Smooth muscle cell of the brain vasculature (primary cell): ENCODE data around the gene KIF5C.
A peak's percentile ranks its signal among the peaks of the same experiment; 100 is the strongest.

Experiments
- DNase-seq: peaks from one replicate; pipeline ENCODE4 v3.0.0-alpha.2; 2012; ENCODE audit warnings: low read depth, low spot score

KIF5C gene

DNA sequence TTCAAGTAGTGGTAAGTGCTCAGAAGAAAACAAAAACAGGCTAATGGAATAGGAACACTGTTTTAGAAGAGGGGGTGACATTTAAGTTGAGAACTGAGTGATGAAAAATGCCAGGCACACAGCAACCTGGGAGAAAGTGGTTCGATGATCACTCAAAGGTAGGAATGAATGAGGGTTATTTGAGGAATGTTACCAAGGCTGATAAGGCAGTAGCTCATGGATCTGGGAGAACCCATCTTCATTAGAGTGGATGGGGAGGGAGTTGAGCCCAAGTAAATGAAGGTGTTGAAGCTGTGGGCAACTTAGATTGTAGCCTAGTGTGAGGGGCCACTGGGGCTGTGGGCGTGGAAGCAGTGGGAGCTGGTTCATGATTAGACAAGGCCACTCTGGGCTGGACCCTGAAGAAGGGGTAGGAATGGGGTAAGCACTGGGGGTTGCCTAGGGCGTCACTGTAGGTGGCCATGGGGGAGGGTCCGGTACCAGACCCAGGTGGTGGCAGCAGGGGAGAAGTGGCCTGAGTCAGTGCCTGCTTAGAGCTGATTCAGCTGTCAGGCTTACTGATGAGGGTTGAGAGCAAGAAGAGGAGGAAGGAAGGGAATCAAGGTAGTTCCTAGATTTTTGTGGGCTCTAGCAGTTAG is 141.0 kb downstream of the KIF5C start:
- DNase-seq, result no peak

DNA sequence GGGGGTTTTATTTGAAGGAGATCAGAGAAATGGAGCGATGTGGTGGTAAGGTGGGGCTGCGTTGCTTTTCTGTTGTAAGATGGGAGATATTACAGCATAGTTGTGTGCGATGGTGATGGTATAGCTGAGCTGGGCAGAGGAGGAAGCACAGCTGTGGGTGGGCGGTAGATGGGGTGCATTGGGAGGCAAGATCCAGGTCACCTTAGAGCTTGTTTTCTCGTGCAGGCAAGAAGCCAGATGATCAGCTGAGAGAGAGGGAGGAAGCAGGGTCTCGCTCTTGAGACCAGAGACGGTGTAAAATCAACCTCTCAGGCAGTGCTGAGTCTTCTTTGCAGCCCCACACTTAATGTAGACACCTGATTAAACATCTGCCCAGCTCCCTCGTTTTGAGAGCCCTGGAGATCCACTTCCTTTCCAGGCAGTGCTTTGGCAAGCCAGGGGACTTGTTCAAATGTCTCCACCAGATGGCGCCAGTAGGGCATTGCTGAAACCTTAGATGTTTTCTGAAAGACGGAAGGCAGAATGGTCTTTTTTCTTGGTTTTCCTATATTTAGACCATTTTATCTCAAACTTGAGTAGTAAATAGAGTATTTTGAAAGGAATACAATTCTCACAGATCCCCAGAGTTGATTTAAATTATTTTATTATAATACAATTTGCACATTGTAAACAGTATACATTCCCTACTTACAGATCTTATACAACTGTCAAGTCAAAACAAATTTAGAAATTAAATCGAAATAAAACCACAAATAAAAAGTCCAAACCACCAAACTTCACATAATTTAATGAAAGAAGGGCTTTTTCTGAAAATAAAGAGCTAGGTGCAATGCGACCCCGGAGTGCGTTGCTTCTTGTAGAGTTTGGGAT is 142.3 kb downstream of the KIF5C start:
- DNase-seq, result peak; percentile 46

DNA sequence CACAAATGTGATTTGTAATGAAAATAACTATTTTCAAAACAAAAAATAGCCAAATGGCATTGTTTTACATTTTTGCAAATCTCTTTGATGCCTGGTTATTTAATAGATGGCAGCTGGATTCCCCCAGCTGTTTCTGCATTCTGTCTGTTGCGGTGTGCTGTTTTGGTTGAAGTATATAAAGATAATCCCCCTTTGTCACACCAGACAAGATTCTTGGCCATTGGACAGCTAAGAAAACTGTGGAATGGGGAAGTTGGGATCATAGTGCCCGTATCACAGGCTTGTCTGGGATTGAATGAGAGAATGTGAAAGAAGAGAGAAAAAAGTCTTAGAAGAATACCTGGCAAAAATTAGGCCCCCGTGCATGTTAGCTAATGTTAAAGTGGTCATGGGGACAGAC is 144.0 kb downstream of the KIF5C start:
- DNase-seq, result no peak

DNA sequence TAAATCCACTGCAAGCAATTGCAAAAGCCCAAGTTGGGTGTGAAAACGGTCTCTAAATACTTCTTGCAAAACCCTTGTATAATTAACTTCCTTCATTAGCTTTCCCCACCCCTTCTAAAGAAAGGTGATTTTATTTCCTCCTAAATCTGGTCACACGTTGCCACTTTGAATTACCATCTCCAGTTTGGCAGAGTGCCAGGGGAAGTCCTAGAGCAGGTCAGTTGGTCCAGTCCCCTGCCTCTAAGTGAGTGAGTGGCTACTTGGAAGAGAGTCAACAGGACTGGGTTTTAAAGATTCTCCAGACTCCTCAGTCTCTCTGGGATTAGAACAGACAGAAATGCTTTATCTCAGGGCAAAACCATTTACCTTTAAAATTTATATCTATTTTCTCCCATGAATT is 144.7 kb downstream of the KIF5C start:
- DNase-seq, result no peak

DNA sequence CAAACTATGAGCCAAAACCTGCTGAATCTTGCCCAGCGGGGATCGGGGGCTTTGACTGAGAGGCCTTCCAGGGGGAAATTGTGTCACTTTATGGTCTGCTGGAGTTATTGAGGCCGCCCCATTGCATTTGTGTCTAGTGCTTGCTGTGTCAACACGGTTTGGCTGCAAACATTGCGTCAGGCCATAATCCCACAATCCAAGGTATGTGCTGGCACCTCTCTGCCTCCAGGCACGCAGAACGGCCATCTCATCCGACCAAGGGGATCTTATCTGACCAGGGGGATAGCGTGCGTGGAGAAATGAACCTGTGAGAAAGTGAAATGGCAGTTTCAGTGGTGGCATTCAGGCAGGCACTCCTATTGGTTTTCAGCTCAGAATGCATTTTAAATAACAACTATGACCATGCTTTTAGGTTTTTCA is 145.4 kb downstream of the KIF5C start:
- no peak for DNase-seq

DNA sequence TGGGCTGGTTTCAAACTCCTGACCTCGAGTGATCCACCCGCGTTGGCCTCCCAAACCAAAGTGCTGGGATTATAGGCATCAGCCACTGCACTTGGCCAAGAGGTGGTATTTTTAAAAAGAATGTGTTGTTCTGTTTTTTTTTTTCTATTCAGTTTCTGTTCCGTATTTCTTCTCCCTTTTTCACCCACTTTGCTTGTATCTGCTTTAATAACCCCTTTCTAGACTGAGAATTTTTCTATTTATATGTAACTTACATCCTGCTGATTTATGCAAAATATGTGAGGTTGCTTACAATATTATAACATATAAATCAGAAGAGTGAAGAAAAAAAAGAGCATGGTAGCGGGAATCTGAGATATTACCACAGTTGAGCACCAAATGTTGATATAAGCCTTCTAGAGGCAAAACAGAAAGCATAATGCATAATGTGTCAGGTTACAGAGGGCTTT is 146.3 kb downstream of the KIF5C start:
- DNase-seq, result no peak

DNA sequence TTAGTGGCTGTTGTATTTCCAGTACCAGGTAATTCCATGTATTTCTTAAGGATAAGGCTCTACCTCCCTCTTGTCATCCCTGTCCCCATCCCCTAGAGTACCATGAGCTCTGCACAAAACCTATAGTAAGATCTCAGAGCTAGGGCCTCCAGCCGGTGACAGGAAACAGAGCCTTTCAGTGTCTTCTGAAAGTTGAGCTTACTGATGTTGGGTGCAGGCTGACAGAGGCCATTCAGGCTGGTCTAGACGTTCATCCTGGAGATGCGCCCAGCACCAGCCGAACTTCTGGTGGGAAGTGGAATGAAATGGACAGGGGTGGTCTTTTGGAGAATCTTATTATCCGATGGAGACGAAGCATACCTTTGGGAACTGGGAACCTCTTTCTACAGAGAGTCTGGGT is 146.7 kb downstream of the KIF5C start:
- DNase-seq, result no peak

DNA sequence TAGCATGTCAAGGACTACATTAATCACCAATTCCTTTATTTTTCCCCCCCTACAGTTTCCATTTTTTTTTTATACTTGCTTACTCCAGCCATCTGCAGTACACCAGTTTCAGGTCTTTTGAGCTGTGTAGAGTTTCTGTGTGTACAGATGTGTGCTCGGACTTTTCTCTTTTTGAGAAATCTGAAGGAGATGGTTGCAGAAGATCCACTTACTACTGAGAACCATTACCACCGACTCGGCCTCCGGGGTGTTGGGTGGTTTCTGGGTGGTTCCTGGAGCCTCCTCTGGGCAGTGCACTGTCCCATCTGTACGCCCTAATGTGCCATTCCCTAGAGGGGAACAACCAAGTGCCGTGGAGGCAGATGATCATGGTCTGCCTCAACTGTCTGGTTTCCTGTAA is 148.1 kb downstream of the KIF5C start:
- DNase-seq, result no peak

DNA sequence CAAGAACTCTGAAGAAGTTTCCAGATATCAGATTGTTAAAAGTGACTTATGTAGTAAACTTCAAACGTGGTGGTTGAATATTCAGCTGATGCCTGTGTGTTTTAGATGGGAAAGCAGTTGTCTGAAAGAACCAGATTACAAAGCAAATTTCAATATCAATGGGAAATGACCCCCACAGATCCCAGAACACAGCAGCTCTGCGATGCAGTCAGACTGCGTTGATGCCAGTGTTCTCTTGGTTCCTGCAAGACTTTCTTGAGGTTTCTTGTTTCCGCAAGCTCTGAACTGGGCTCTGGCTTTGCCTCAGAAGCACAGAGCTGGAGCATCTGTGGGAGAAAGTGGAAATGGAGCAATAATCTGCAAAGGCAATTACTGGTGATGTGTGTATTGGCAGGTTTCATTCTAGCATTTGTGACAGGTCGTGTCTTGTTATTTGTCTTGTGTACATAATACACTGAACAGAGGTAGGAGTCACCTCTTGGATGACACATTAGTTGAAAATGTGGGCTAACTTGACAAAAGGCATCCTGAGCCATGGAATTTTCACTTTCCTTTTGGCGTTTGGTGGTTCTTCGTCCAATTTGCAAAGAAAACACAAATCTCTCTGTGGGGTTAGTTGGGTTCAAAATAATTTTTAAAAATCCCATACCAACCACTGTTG is 152.7 kb downstream of the KIF5C start:
- no peak for DNase-seq

DNA sequence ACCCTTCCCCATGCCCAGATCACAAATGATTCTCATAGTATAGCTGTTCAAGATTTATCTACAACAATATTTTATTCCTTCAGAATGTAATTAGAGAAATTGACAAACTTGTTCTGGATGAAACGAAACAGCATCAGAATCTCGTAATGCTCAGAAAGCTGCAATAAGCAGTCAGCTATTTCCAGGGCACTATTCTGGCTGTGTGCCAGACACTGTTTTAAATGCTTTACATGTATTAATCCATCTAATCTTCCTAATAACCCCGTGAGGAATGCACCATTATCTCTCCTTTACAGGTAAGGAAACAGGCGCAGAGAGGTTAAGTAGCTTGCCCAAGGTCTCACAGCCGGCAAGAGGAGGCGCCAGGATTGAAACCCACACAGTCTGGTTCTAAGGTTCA is 153.3 kb downstream of the KIF5C start:
- no peak for DNase-seq

DNA sequence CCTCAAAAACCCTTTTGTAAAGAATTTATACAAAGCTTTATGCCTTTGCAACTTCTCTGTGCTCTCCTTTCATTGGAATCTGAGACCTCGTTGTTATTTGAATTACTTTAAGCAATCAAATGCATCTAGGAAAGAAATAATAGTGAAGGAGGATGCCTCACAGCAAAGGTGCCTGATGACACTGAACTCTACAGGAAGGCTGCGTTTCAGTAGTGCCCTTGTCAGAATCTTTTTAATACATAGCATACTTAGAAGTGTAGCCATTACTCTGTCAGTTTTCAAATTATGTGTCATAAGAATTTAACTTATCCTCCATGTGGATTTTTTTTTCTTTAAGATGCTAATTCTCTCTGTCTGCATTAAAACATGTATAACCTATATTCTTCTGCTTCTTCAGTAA is 153.9 kb downstream of the KIF5C start:
- DNase-seq, result no peak

DNA sequence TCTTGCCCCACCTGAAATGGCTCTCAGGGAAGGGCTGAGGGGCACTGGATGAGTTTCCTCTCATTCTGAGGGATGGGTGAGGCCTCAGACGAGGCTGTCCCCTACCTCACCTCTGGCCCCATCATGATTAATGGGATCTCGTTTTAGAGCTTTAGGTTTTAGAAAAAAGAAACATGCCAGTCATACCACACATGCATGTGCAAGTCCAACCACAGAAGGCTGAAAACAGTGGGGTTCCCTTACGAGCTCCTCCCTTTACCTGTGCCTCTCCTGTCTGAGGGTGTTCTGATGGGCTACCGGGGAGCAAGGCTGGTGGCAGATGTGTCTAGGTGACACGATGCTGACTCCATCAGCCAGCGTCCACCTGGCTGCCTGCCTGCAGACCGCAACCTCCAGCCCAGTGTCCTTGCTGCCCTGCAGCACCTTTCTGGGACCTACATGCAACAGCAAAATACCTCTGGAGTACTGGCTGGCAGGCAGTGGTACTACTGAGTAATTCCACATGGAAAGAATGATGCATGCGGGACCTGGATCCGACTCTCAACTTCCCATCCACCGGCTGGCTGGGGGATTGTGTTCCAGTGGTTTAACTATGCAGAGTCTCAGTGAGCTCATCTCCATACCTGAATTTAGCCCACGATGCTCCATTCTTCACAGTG is 154.4 kb downstream of the KIF5C start:
- no peak for DNase-seq

DNA sequence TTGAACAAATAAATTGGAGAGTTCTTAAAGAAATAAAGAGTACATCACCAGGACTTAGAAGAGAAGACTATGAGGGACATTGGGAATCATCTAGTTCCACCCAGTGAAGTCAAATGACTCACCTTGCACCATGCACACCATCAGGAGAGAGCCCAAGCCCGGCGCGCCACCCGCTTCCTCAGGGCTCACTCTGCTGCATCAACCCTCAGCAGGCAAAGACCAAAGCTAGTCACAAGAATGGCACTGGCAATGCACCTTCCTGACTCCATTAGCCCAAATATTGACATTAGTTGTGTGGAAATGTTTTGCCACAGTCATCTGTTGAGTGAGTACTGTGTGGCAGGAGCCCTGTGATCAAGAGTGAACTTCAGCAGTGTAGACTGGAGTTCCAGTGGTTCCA is 156.4 kb downstream of the KIF5C start:
- DNase-seq, result no peak

DNA sequence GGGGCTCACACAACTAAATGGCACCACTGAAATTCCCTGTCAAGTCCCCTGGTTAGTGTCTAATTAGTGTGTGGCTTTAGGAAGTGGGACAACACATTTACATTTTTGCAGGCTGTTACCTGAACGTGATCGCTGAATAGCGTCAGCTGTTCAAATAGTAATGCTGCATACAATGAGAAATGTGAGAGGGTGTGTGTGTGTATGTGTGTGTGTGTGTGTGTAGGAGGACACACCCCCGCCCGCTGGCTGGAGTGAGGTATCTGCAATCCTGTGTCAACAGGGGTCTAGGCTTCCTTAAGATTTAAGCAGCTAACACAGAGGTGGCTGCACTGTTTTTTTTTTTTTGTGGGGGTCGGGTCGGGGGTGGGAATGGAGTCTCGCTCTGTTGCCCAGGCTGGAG is 158.7 kb downstream of the KIF5C start:
- DNase-seq, result no peak

DNA sequence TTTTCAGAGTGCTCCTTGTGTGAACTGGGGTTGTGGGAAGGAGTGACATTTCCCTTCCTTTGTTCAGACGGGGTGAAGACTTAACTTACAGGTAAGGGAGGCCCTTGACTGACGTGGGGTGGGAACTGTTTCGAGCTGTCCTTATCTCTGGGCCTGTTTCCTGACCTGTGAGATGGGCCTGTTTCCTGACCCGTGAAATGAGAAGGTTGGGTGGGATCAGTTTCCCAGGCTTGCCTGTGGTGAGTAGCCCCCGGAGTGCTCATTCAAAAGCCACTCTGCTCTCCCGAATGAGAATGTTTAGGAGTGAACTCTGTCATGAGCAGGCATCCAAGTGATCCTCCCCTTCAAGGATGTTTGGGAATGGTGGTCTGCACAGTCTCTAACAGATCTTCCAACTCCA is 159.4 kb downstream of the KIF5C start:
- DNase-seq, result no peak

DNA sequence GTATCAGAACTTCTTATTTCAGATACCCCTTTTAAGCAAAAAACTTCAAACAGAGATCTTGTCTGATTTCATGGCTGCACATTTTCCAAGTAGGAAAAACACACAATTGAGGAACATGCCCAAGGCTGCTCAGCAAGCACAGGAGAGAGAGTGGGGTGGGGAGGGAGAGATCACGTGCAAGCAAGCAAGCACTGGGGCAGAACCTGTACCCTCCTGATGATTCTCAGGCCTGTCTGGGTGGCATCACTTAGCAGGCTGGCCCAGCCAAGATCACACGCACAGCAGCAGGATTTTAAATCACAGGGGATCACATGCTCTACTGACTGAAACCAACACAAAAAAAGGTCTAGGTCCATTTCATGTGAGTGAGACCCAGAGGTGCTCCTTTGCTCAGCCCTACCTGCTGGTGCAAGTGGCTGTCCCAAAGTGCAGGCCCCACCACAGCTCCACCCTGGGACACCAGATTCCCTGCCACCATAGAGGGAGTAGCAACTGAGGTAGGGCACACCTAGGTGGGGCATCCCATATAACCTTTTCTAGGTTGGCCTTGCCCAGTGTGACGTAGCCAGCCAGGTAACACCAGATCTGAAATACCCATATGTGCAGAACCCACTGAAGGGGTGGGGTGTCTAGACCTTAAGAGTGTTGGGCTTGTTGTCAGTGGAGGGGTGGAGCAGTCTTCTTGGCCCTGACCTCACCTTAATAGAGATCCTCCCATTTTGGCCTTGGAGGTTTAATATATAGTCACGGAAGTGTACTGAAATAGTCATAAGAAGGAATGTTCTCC is 161.7 kb downstream of the KIF5C start:
- no peak for DNase-seq

DNA sequence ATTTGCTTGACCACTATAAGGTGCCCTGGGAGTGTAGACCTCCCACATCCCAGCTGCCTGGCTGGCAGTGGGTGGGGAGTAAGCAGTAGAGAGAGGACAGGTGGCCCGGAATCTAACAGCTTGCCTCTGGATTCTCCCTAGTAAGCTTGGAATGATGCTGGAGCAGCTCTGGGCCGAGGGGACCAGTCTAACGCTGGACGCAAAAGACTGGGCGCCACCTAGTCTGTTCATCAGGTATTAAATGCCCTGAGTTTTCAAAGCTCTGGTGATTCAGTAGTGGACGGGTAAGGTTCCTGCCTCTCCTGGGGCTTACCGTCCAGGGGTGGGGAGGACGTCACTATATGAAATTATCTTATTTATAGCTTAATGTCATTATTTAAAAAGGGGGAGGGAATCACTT is 162.8 kb downstream of the KIF5C start:
- DNase-seq, result no peak

DNA sequence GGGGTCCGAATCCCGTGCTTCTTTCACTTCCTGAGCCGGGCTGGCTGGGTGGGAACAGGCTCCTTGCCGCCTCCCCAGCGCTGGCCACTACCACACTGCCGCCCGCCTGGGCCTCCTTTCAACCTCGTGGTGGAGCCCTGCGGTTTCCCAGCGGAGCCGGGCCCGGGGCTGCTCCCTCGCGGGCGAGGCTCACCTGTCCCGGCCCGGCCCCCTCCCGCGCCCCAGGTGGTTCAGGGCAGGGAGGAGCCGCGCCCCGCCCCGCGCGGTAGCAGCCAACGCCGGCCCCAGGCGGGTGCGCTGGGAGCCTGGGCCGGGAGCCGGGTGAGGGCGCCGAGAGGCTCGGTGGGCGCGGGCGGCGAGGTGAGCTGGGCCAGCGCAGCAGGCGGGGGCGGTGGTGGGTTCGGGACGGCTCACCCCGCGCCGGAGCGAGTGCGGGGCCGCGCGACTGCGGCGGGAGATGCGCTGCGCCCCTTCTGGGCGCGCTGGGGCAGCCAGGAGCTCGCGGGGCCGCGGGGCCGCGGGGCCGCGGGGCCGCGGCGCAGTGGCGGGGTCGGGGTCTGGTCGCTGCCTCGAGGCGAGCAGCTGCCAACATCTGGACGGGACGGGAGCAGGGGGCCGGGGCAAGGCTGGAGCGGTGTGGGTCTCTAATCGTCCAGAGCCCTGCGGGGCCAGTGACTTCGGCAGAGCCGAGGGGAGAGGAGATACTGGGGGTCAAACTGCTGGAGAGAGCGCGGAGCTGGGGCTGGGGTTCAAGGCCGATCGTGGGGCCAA is 163.6 kb downstream of the KIF5C start, which contains the start of gene LYPD6B:
LYPD6B (plus strand) TSS at position 258 of the 771 bp plus-strand sequence. CDS start 92,250 bp downstream, outside the sequence.
- no peak for DNase-seq

DNA sequence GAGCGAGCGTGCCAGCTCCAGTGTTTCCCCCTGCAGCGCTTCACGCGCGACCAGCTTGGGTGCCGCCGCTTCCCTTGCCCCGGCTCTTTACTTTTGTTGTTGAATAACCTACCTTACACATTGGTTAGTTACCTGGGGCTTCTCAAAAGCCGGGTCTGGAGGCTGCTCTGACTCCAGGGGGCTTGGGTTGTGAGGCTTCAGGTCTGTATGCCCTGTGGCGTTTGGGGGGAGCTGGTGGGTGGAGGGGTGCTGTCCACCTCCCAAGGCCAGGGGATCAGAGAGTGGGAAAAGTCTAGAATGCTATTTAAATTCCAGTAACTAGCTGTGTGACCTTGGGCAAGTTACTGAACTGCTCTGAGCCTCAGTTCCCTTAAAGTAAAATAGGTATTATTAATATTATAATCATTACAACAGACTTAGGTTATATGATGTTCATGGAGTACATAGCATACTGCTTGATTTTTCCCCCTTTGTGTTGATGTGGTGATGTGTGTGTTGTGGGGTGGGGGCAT is 164.2 kb downstream of the KIF5C start:
- DNase-seq, result no peak

DNA sequence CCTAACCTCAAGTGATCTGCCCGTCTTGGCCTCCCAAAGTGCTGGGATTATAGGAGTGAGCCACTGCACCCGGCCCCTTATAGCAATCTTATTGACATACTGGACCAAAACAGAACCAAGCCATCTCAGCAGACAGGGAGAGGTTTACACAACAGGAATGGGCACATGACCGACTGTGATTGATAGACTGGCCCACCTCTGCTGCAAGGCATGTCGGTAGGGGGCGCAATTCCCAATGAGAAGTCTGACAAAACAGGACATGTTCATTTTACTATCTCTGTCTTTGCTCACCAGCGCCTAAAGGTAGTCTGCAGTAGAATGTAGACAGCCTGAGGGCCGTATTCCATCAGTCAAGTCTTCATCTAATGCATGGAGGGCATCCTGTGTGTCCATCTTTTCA is 165.4 kb downstream of the KIF5C start:
- DNase-seq, result no peak
